K562 (cell line): ENCODE results near the gene MRGPRE. TPM values are rescaled to one million over a fixed set of nuclear protein-coding genes. Genes with fewer than 3 reads are reported as not detected.

Source experiments
- ATAC-seq: fragments of 200-7000 bp; cut with Tn5 transposase; 3 replicates; pipeline ENCODE4 v1.9.1; 2020; ENCODE audit warnings: moderate library complexity
- BruUV-seq: library from RNA; stranded (reverse); fragments of 400-500 nt; replicated peaks from 2 replicates; lab custom pipeline; 2021; lab: Mats Ljungman, UMichigan
- CTCF ChIA-PET: fragments of 300-600 bp; formaldehyde crosslinking; extraction: SDS; loops from one replicate; lab custom pipeline; 2021; ENCODE audit warnings: low intra/inter-chr PET ratio; lab: Yijun Ruan, JAX
- POLR2A ChIA-PET: fragments of 300-600, 350-650 bp; sonication (Branson Sonifier 250); formaldehyde crosslinking; extraction: SDS; loops from one replicate; lab custom pipeline; 2021; ENCODE audit warnings: antibody characterized with exemption, inconsistent platforms; lab: Yijun Ruan, JAX
- DNase-seq, 4 experiments: peaks; one replicate each; pipeline versions ENCODE4 v3.0.0 to v3.0.0-alpha.2; 2011 to 2018; ENCODE audit warnings: low spot score in 3 of 4, mixed read lengths in 3 of 4; ENCODE audit errors: extremely low read depth in 1 of 4
- FAIRE-seq: peaks from 2 replicates; lab custom pipeline; 2011; peaks lifted over from hg19 to GRCh38; lab: Jason Lieb, UNC
- H2AFZ ChIP-seq: 2 replicates; pipeline ENCODE4 v1.6.0; 2011; ENCODE audit warnings: low read depth, low read length, control low read depth, inconsistent platforms
- H3K27ac ChIP-seq: fragments of 200-600 bp; 3 replicates; pipeline ENCODE4 v1.8.0; 2011; ENCODE audit warnings: low read depth, mild to moderate bottlenecking, control low read depth, inconsistent platforms, low read length, moderate library complexity, mixed read lengths; ENCODE audit errors: extremely low read depth
- H3K27me3 ChIP-seq, 2 experiments: fragments of 300-600 bp in 1 of 2; 2 replicates in 1 of 2; 3 replicates in 1 of 2; pipeline versions ENCODE4 v1.6.0 to v1.8.0; 2011; ENCODE audit warnings: inconsistent platforms in 2 of 2, low read length in 2 of 2, mild to moderate bottlenecking in 1 of 2, mixed read lengths in 1 of 2, moderate library complexity in 1 of 2; ENCODE audit not compliant: control insufficient read depth in 2 of 2, insufficient read depth in 2 of 2
- H3K36me3 ChIP-seq: fragments of 300-600 bp; 3 replicates; pipeline ENCODE4 v1.8.0; 2011; ENCODE audit warnings: mild to moderate bottlenecking, low read length, inconsistent platforms; ENCODE audit not compliant: control insufficient read depth, insufficient read depth
- H3K4me1 ChIP-seq, 2 experiments: fragments of 200-600 bp in 1 of 2; replicated peaks in 1 of 2; 2 replicates in 1 of 2; 3 replicates in 1 of 2; pipeline versions ENCODE4 v1.5.1 to v1.8.0; 2011; ENCODE audit warnings: inconsistent platforms in 2 of 2, low read length in 2 of 2, mild to moderate bottlenecking in 1 of 2, mixed read lengths in 1 of 2, moderate library complexity in 1 of 2; ENCODE audit not compliant: control insufficient read depth in 2 of 2, insufficient read depth in 2 of 2
- H3K4me2 ChIP-seq: 2 replicates; pipeline ENCODE4 v1.6.1; 2011; ENCODE audit warnings: low read length, control low read depth, inconsistent platforms, mixed read lengths; ENCODE audit not compliant: insufficient read depth
- H3K4me3 ChIP-seq: fragments of 200-600 bp; sonication (generic), shearing (Covaris generic); 2 replicates; pipeline ENCODE4 v1.5.1; 2016; ENCODE audit warnings: control low read depth, inconsistent platforms
- H3K79me2 ChIP-seq: fragments of 200-600 bp; 3 replicates; pipeline ENCODE4 v1.8.0; 2011; ENCODE audit warnings: low read length, inconsistent platforms; ENCODE audit not compliant: control insufficient read depth, insufficient read depth
- H3K9ac ChIP-seq, 2 experiments: 2 replicates each; pipeline versions ENCODE4 v1.6.0 to v1.6.1; 2011; ENCODE audit warnings: low read depth in 2 of 2, low read length in 2 of 2, control low read depth in 1 of 2, inconsistent platforms in 1 of 2, mild to moderate bottlenecking in 1 of 2, mixed read lengths in 1 of 2; ENCODE audit not compliant: insufficient read depth in 1 of 2
- H3K9me1 ChIP-seq: one replicate; pipeline ENCODE4 v1.6.0; 2011; ENCODE audit warnings: inconsistent platforms, mild to moderate bottlenecking, low read length, moderate library complexity; ENCODE audit not compliant: control insufficient read depth, insufficient read depth
- H3K9me3 ChIP-seq: replicated peaks from 2 replicates; pipeline ENCODE4 v1.5.1; 2011; ENCODE audit warnings: low read depth, low read length, inconsistent platforms; ENCODE audit not compliant: control insufficient read depth, insufficient read depth
- H4K20me1 ChIP-seq: replicated peaks from 2 replicates; pipeline ENCODE4 v1.6.1; 2011; ENCODE audit warnings: low read length, inconsistent platforms, mixed read lengths; ENCODE audit not compliant: control insufficient read depth, insufficient read depth
- CBX3 ChIP-seq, 2 experiments: IDR thresholded peaks; 1 replicate in 1 of 2; 2 replicates in 1 of 2; pipeline ENCODE4 v1.6.1; 2012; ENCODE audit warnings: inconsistent platforms in 2 of 2, low read length in 2 of 2, borderline replicate concordance in 1 of 2, control low read depth in 1 of 2
- ELK3 ChIP-seq: fragments of 450-650 bp; formaldehyde crosslinking; IDR thresholded peaks from 2 replicates; pipeline ENCODE4 v1.4.0; 2020; ENCODE audit warnings: mild to moderate bottlenecking
- IRF2 ChIP-seq: sonication (generic); formaldehyde crosslinking; IDR thresholded peaks from 2 replicates; pipeline ENCODE4 v1.8.1; 2022; ENCODE audit warnings: mild to moderate bottlenecking, missing genetic modification reagents
- RCOR1 ChIP-seq, 2 experiments: IDR thresholded peaks; 2 replicates each; pipeline ENCODE4 v1.6.1; 2012; ENCODE audit warnings: low read depth in 2 of 2, low read length in 2 of 2, borderline replicate concordance in 1 of 2, improper control_type of control experiment in 1 of 2
- RFX5 ChIP-seq: IDR thresholded peaks from 2 replicates; pipeline ENCODE4 v1.6.1; 2011; ENCODE audit warnings: low read depth, mild to moderate bottlenecking, improper control_type of control experiment, low read length
- WGBS: fragments of 100-300 bp; shearing (Covaris generic); methylation state at CpG from one replicate; pipeline ENCODE4 v1.1.6; 2016; ENCODE audit warnings: low coverage, mixed read lengths; ENCODE audit not compliant: insufficient coverage; ENCODE audit errors: missing lambda C conversion rate; 5-methylcytosine and 5-hydroxymethylcytosine counted together
- in situ Hi-C: fragments of 300-500 bp; cut with MboI; formaldehyde crosslinking; loops from 4 replicates; pipeline ENCODE4 v1.15.0; 2018; ENCODE audit warnings: inconsistent platforms, mixed read lengths
- intact Hi-C: fragments of 100-400 bp; cut with micrococcal nuclease; formaldehyde crosslinking; loops from 2 replicates; pipeline ENCODE4 v1.14.2; 2022
- polyA plus RNA-seq, 8 experiments: library from polyadenylated mRNA; depleted of rRNA in 4 of 8; stranded (reverse) in 5 of 8; unstranded in 3 of 8; fragments of >200 nt; fragmentation: Nextera tagmentation in 2 of 8; fragmentation: Illumina TruSeq in 1 of 8; extraction: Ambion mirVana in 2 of 8; extraction: Trizol in 1 of 8; gene quantifications; 2 replicates each; pipeline versions ENCODE4 v1.2.1 to v1.2.3, GENCODE V29; 2011 to 2014; ENCODE audit warnings: inconsistent platforms in 1 of 8, missing spikeins in 1 of 8
- total RNA-seq, 7 experiments: library from RNA; depleted of rRNA in 6 of 7; stranded (reverse); fragments of >200 nt in 6 of 7; fragmentation: Illumina TruSeq in 2 of 7; extraction: Trizol in 2 of 7; gene quantifications; 2 replicates each; pipeline versions ENCODE4 v1.2.1 to v1.2.3, GENCODE V29; 2011 to 2021; ENCODE audit warnings: low replicate concordance in 1 of 7

Gene MRGPRE
- total and polyA plus RNA-seq, 9 of the 15 experiments (the other 6 are each of a cell fraction or from before 2014, with no cell fraction given): not detected

- TF ChIP-seq RCOR1 (IDR thresholded peaks at IDR 0.05; ENCODE audit: borderline replicate concordance in 1 of 2, low read depth in 2 of 2, low read length in 2 of 2): peak in 1 of 2 experiments; percentile 60; a peak in 1 of 4 replicates
- TF ChIP-seq CBX3 (IDR thresholded peaks at IDR 0.05; ENCODE audit: borderline replicate concordance in 1 of 2, low read length in 2 of 2): 0 out of 3 replicates have a peak, but pooled peaks of 1 of the 2 experiments have one; percentile 22
- TF ChIP-seq IRF2 (CRISPR knock-in tag): no peak
Observed at GRCh38 chr11:3189886-3190583, 42.2 kb downstream of the MRGPRE start (continued).

- FAIRE-seq (no peak), ATAC-seq (peak; percentile 30), DNase-seq (peak; percentile 56 to 61 (median 58))
- H3K36me3 ChIP-seq: no peaks in the 10 kb centered on the region
- WGBS: 19% methylated on average over 11 of the region's 15 CpGs
- H4K20me1 ChIP-seq: no peaks in the 10 kb centered on the region
- no peaks in the 10 kb centered on the region for H3K79me2 ChIP-seq
- H3K4me3 ChIP-seq: no peak overlapping the region
- H3K9ac ChIP-seq: peak overlapping the region in 1 of 2 experiments; percentile 3; a peak in 1 of 4 replicates
- no TSS peak for BruUV-seq
- no peak overlapping the region for H2AFZ ChIP-seq
- no peak overlapping the region for H3K27ac ChIP-seq
- no peak overlapping the region for H3K4me2 ChIP-seq
- intact Hi-C loops (no loop called here), in situ Hi-C loops (no loop called here)
- H3K9me3 ChIP-seq: no peaks in the 10 kb centered on the region
- ChIA-PET CTCF (no interaction called here), POLR2A (interaction anchor here (0.6 to 1.0 kb wide), 2 partner anchors 8 to 11 kb away, joined by 3 read pairs; no protein-coding TSS in a partner anchor)
- no peaks in the 10 kb centered on the region for H3K27me3 ChIP-seq
- no peaks in the 10 kb centered on the region for H3K9me1 ChIP-seq
- H3K4me1 ChIP-seq: peaks cover 0 to 30% of the 10 kb centered on the region in 2 experiments; a peak in 3 of 5 replicates
- TF ChIP-seq RFX5 (no peak), ELK3 (no peak)
Observed at GRCh38 chr11:3189196-3189843, 42.9 kb downstream of the MRGPRE start.
